Immature natural killer cell (primary cell): ENCODE data around the gene JTB. TPM values are rescaled to one million over a fixed set of nuclear protein-coding genes. Genes with fewer than 3 reads are reported as not detected.
"Not testable (repeated sequence)": the region's sequence is repeated elsewhere in the genome, so short reads cannot be mapped to it uniquely, and the experiment has no call there.

Source experiments
- DNase-seq, 3 donors: peaks; one replicate each; pipeline ENCODE4 v3.0.0; 2022; ENCODE audit warnings: mixed read lengths in 1 of 3
- H3K27ac Mint-ChIP-seq, 6 donors: one replicate each; pipeline ENCODE4 v1.8.0; 2020; ENCODE audit warnings: mixed read lengths in 6 of 6, mild to moderate bottlenecking in 5 of 6, inconsistent platforms in 4 of 6, moderate library complexity in 3 of 6
- H3K27me3 Mint-ChIP-seq, 3 donors: one replicate each; pipeline ENCODE4 v1.8.0; 2020 to 2021; ENCODE audit warnings: low read depth in 3 of 3, mild to moderate bottlenecking in 3 of 3, mixed read lengths in 3 of 3, moderate library complexity in 3 of 3, inconsistent platforms in 1 of 3
- H3K36me3 Mint-ChIP-seq, 3 donors: one replicate each; pipeline ENCODE4 v1.8.0; 2020; ENCODE audit warnings: mixed read lengths in 3 of 3, inconsistent platforms in 2 of 3, mild to moderate bottlenecking in 2 of 3
- H3K4me1 Mint-ChIP-seq, 2 donors: one replicate each; pipeline ENCODE4 v1.8.0; 2020; ENCODE audit warnings: inconsistent platforms in 2 of 2, mild to moderate bottlenecking in 2 of 2, mixed read lengths in 2 of 2, moderate library complexity in 1 of 2
- H3K4me3 Mint-ChIP-seq, 5 donors: one replicate each; pipeline ENCODE4 v1.8.0; 2020; ENCODE audit warnings: mild to moderate bottlenecking in 5 of 5, mixed read lengths in 5 of 5, inconsistent platforms in 3 of 5, moderate library complexity in 3 of 5
- H3K9me3 Mint-ChIP-seq, 6 donors: one replicate each; pipeline ENCODE4 v1.8.0; 2020; ENCODE audit warnings: mild to moderate bottlenecking in 6 of 6, mixed read lengths in 6 of 6, inconsistent platforms in 4 of 6, moderate library complexity in 3 of 6
- polyA plus RNA-seq, 3 donors: library from polyadenylated mRNA; unstranded; fragments of 300-500 nt; fragmentation: Illumina TruSeq; gene quantifications; one replicate each; pipeline ENCODE4 v1.2.3, GENCODE V29; 2021

The JTB gene
- polyA plus RNA-seq = 100 to 1,000 TPM; 365 to 460 (median 440) TPM

- Mint-ChIP-seq H3K4me3 (peak within 1 kb of the TSS; percentile 93 to 97 (median 95)), H3K36me3 (peaks cover 0 to 24% (median 5%) of the 10 kb centered on the region in 3 donors), H3K27ac (peak within 1 kb of the TSS; percentile 84 to 95 (median 94)), H3K4me1 (peaks cover 33 to 35% of the 10 kb centered on the region in 2 donors), H3K27me3 (peaks cover 0 to 5% (median 2%) of the 10 kb centered on the region in 3 donors), H3K9me3 (no peaks in the 10 kb centered on the region)
- DNase-seq = peak; percentile 71 to 76 (median 74)
Observed at GRCh38 chr1:153977250-153978240, at the start of gene JTB. Gene JTB (minus strand): TSS chr1:153977674. CDS start chr1:153977252, 422 bp downstream.

GRCh38 chr1:154019940-154020339, 42.5 kb upstream of the JTB start:
- H3K36me3 Mint-ChIP-seq = peaks cover 0 to 6% (median 0%) of the 10 kb centered on the region in 3 donors
- H3K27ac Mint-ChIP-seq = peak overlapping the region in 1 of 6 donors; percentile 16
- H3K4me1 Mint-ChIP-seq = no peaks in the 10 kb centered on the region
- DNase-seq = no peak
- no peak overlapping the region for H3K4me3 Mint-ChIP-seq
- H3K9me3 Mint-ChIP-seq = no peaks in the 10 kb centered on the region
- H3K27me3 Mint-ChIP-seq = no peaks in the 10 kb centered on the region

GRCh38 chr1:154019269-154019668, 41.8 kb upstream of the JTB start:
- Mint-ChIP-seq H3K36me3 (peaks cover 0 to 6% (median 0%) of the 10 kb centered on the region in 3 donors), H3K4me3 (no peak overlapping the region), H3K27me3 (no peaks in the 10 kb centered on the region), H3K4me1 (no peaks in the 10 kb centered on the region), H3K27ac (no peak overlapping the region), H3K9me3 (no peaks in the 10 kb centered on the region)
- no peak for DNase-seq

- Mint-ChIP-seq H3K27me3 (no peaks in the 10 kb centered on the region), H3K4me1 (no peaks in the 10 kb centered on the region), H3K4me3 (no peak overlapping the region), H3K9me3 (no peaks in the 10 kb centered on the region), H3K36me3 (peaks cover 0 to 11% (median 0%) of the 10 kb centered on the region in 3 donors), H3K27ac (peak overlapping the region in 1 of 6 donors; percentile 2)
- no peak for DNase-seq
Observed at GRCh38 chr1:154014154-154014907, 36.9 kb upstream of the JTB start.

DNA sequence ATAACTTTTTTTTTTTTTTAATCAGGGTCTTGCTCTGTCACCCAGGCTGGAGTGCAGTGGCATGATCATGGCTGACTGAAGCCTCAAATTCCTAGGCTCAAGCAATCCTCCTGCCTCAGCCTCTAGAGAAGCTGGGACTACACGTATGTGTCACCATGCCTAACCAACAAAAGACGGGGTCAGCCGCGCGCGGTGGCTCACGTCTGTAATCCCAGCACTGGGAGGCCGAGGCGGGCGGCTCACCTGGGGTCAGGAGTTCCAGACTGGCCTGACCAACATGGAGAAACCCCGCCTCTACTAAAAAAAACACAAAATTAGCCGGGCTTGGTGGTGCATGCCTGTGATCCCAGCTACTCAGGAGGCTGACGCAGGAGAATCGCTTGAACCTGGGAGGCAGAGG, 35.1 kb upstream of the JTB start:
- not testable (repeated sequence) for H3K4me3 Mint-ChIP-seq, DNase-seq, H3K36me3 Mint-ChIP-seq, H3K4me1 Mint-ChIP-seq, H3K27ac Mint-ChIP-seq, H3K9me3 Mint-ChIP-seq, H3K27me3 Mint-ChIP-seq

GRCh38 chr1:154012129-154012528, 34.7 kb upstream of the JTB start:
- Mint-ChIP-seq H3K9me3 (no peaks in the 10 kb centered on the region), H3K36me3 (peaks cover 0 to 5% (median 0%) of the 10 kb centered on the region in 3 donors), H3K4me3 (no peak overlapping the region), H3K27ac (no peak overlapping the region), H3K4me1 (no peaks in the 10 kb centered on the region), H3K27me3 (no peaks in the 10 kb centered on the region)
- DNase-seq = no peak

GRCh38 chr1:154006136-154006535, 28.7 kb upstream of the JTB start:
- Mint-ChIP-seq H3K27me3 (no peaks in the 10 kb centered on the region), H3K9me3 (no peaks in the 10 kb centered on the region), H3K4me3 (no peak overlapping the region), H3K4me1 (no peaks in the 10 kb centered on the region), H3K27ac (no peak overlapping the region), H3K36me3 (no peaks in the 10 kb centered on the region)
- no peak for DNase-seq

DNA sequence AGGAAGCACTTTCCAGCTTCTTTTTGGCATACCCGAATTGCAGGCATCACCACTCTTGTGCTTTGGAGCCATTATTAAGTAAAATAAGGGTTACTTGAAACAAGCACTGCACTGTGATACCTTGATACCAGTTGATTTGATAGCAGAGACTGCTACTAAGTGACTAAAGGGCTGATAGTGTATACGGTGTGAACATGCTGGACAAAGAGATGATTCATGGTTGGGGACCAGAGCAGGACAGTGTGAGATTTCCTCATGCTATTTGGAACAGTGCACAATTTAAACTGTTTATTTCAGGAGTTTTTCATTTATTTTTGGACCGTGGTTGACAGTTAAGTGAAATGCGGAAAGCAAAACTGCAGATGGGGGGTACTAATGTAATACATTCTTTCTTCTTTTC, 22.9 kb upstream of the JTB start:
- Mint-ChIP-seq H3K4me1 (peaks cover 0 to 4% of the 10 kb centered on the region in 2 donors), H3K9me3 (no peaks in the 10 kb centered on the region), H3K36me3 (peaks cover under 1 to 5% (median 4%) of the 10 kb centered on the region in 3 donors), H3K27me3 (peaks cover 0 to 4% (median 0%) of the 10 kb centered on the region in 3 donors), H3K4me3 (no peak overlapping the region), H3K27ac (no peak overlapping the region)
- no peak for DNase-seq

- H3K4me3 Mint-ChIP-seq, H3K27ac Mint-ChIP-seq, DNase-seq, H3K9me3 Mint-ChIP-seq, H3K27me3 Mint-ChIP-seq: not testable (repeated sequence)
- H3K4me1 Mint-ChIP-seq = peaks cover 10 to 25% of the 10 kb centered on the region in 2 donors
- peaks cover 12 to 17% (median 13%) of the 10 kb centered on the region in 3 donors for H3K36me3 Mint-ChIP-seq
Observed at GRCh38 chr1:153996882-153997281, 19.4 kb upstream of the JTB start.

DNA sequence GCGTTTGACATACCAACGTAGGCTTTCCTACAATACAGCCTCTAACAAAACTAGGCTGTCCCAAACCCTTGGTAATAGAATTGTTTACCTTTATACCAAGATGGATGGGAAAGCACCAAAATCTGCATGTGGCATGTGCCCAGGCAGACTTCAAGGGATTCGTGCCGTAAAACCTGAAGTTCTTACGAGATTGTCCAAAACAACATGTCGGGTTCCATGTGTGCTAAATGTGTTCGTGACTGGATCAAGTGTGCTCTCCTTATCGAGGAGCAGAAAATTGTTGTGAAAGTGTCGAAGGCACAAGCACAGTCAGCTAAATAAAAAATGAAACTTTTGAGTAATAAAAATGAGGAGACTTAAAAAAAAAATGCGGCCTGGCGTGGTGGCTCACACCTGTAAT, 18.2 kb upstream of the JTB start:
- no peak overlapping the region for H3K4me3 Mint-ChIP-seq
- H3K36me3 Mint-ChIP-seq = peaks cover 20 to 27% (median 21%) of the 10 kb centered on the region in 3 donors
- no peak for DNase-seq
- H3K4me1 Mint-ChIP-seq = peaks cover 21 to 38% of the 10 kb centered on the region in 2 donors
- peaks cover 3 to 11% (median 8%) of the 10 kb centered on the region in 3 donors for H3K27me3 Mint-ChIP-seq
- no peaks in the 10 kb centered on the region for H3K9me3 Mint-ChIP-seq
- H3K27ac Mint-ChIP-seq = peak overlapping the region in 5 of 6 donors; percentile 40 to 76 (median 70)

DNA sequence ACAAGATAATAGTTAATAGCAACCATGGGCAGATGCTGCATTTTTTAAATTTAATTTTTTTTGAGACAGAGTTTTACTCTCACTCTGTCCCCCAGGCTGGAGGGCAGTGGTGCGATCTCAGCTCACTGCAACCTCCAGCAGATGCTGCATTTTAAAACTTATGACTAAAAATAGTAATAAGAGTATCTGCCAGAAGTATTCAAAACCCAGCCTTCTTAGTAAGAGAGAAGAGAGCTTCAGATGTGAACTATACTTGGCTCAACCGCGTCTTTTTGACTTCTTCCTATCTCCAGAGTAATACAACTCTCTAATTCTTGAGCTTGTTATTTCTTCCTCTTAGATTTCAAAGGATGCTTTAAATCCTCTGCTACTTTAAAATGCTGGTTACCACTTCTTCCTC, 17.7 kb upstream of the JTB start:
- no peak for DNase-seq
- no peaks in the 10 kb centered on the region for H3K9me3 Mint-ChIP-seq
- no peak overlapping the region for H3K4me3 Mint-ChIP-seq
- H3K27me3 Mint-ChIP-seq = peaks cover 7 to 15% (median 11%) of the 10 kb centered on the region in 3 donors
- H3K4me1 Mint-ChIP-seq = peaks cover 25 to 42% of the 10 kb centered on the region in 2 donors
- H3K36me3 Mint-ChIP-seq = peaks cover 20 to 27% (median 25%) of the 10 kb centered on the region in 3 donors
- H3K27ac Mint-ChIP-seq = peak overlapping the region in 4 of 6 donors; percentile 40 to 76 (median 70)

DNA sequence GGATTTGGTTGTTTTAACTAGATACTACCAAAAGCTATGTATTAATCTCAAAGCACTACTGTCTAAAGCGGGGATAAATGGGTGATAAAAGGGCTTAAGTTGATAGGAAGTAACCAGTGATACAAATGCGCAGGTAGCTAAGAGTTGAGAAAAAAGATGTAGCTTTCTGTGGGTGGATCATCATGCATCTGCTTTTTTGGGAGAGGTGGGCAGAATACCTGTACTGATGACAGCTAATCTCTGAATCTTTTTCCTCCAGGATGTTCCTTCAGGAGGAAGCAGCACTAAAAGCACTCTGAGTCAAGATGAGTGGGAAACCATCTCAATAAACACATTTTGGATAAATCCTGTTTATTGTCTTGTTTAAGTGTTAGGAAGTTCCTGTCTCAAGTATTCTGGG, 14.3 kb upstream of the JTB start:
- H3K4me1 Mint-ChIP-seq = peaks cover 33 to 48% of the 10 kb centered on the region in 2 donors
- H3K27me3 Mint-ChIP-seq = peaks cover 7 to 18% (median 7%) of the 10 kb centered on the region in 3 donors
- DNase-seq = no peak
- peak overlapping the region; percentile 98 to 100 (median 99) for H3K27ac Mint-ChIP-seq
- H3K9me3 Mint-ChIP-seq = no peaks in the 10 kb centered on the region
- peaks cover 20 to 27% (median 25%) of the 10 kb centered on the region in 3 donors for H3K36me3 Mint-ChIP-seq
- peak overlapping the region; percentile 95 to 99 (median 98) for H3K4me3 Mint-ChIP-seq

- DNase-seq = no peak
- H3K27me3 Mint-ChIP-seq = peaks cover 7 to 21% (median 7%) of the 10 kb centered on the region in 3 donors
- H3K4me3 Mint-ChIP-seq = peak overlapping the region; percentile 95 to 99 (median 98)
- no peaks in the 10 kb centered on the region for H3K9me3 Mint-ChIP-seq
- H3K27ac Mint-ChIP-seq = peak overlapping the region; percentile 98 to 100 (median 99)
- H3K4me1 Mint-ChIP-seq = peaks cover 38 to 55% of the 10 kb centered on the region in 2 donors
- H3K36me3 Mint-ChIP-seq = peaks cover 20 to 27% (median 25%) of the 10 kb centered on the region in 3 donors
Observed at GRCh38 chr1:153991151-153991630, 13.7 kb upstream of the JTB start.
